Astrocyte (in vitro differentiated cells and primary cell): ENCODE measurements around the gene CBX2. TPM values are rescaled to one million over a fixed set of nuclear protein-coding genes. Genes with fewer than 3 reads are reported as not detected.

Experiments used
- DNase-seq: peaks from one replicate; pipeline ENCODE4 v3.0.0-alpha.2; 2010; ENCODE audit warnings: low read depth
- FAIRE-seq: peaks from 2 replicates; lab custom pipeline; 2011; peaks lifted over from hg19 to GRCh38; lab: Jason Lieb, UNC
- H2AFZ ChIP-seq: 2 replicates; pipeline ENCODE4 v1.6.0; 2012; ENCODE audit warnings: low read depth, low read length, inconsistent platforms
- H3K27ac ChIP-seq: 2 replicates; pipeline ENCODE4 v1.5.1; 2011; ENCODE audit warnings: low read depth, low read length, inconsistent platforms
- H3K27me3 ChIP-seq: 2 replicates; pipeline ENCODE4 v1.6.0; 2011; ENCODE audit warnings: low read length, inconsistent platforms; ENCODE audit not compliant: insufficient read depth
- H3K36me3 ChIP-seq: 2 replicates; pipeline ENCODE4 v1.5.1; 2011; ENCODE audit warnings: low read length, inconsistent platforms; ENCODE audit not compliant: insufficient read depth
- H3K4me1 ChIP-seq: 2 replicates; pipeline ENCODE4 v1.5.1; 2011; ENCODE audit warnings: low read length, inconsistent platforms; ENCODE audit not compliant: insufficient read depth
- H3K4me2 ChIP-seq: 2 replicates; pipeline ENCODE4 v1.6.0; 2012; ENCODE audit warnings: low read length, inconsistent platforms
- H3K4me3 ChIP-seq: 2 replicates; pipeline ENCODE4 v1.5.1; 2011; ENCODE audit warnings: low read depth, mild to moderate bottlenecking, low read length, inconsistent platforms; ENCODE audit not compliant: insufficient read depth
- H3K79me2 ChIP-seq: 2 replicates; pipeline ENCODE4 v1.6.0; 2012; ENCODE audit warnings: mild to moderate bottlenecking, low read length, inconsistent platforms; ENCODE audit not compliant: insufficient read depth
- H3K9ac ChIP-seq: 2 replicates; pipeline ENCODE4 v1.6.0; 2012; ENCODE audit warnings: mild to moderate bottlenecking, low read length, inconsistent platforms
- H3K9me3 ChIP-seq: 2 replicates; pipeline ENCODE4 v1.5.1; 2012; ENCODE audit warnings: low read depth, mild to moderate bottlenecking, low read length, inconsistent platforms; ENCODE audit not compliant: insufficient read depth
- H4K20me1 ChIP-seq: 2 replicates; pipeline ENCODE4 v1.6.0; 2012; ENCODE audit warnings: low read length, inconsistent platforms; ENCODE audit not compliant: insufficient read depth
- H3K27ac Mint-ChIP-seq: one replicate; pipeline ENCODE4 v1.8.0; 2021; ENCODE audit warnings: mild to moderate bottlenecking, mixed read lengths; ENCODE audit not compliant: unreplicated experiment
- H3K27me3 Mint-ChIP-seq: one replicate; pipeline ENCODE4 v1.8.0; 2021; ENCODE audit warnings: low read depth, mixed read lengths; ENCODE audit not compliant: unreplicated experiment
- H3K36me3 Mint-ChIP-seq: one replicate; pipeline ENCODE4 v1.8.0; 2021; ENCODE audit warnings: low read depth, mixed read lengths; ENCODE audit not compliant: unreplicated experiment
- H3K4me1 Mint-ChIP-seq: one replicate; pipeline ENCODE4 v1.8.0; 2021; ENCODE audit warnings: low read depth, mixed read lengths; ENCODE audit not compliant: unreplicated experiment
- H3K4me3 Mint-ChIP-seq: one replicate; pipeline ENCODE4 v1.8.0; 2021; ENCODE audit warnings: mild to moderate bottlenecking, moderate library complexity, mixed read lengths; ENCODE audit not compliant: unreplicated experiment
- H3K9me3 Mint-ChIP-seq: one replicate; pipeline ENCODE4 v1.8.0; 2021; ENCODE audit warnings: mild to moderate bottlenecking, mixed read lengths; ENCODE audit not compliant: unreplicated experiment
- EZH2 ChIP-seq: IDR thresholded peaks from 2 replicates; pipeline ENCODE4 v1.6.1; 2012; ENCODE audit warnings: mild to moderate bottlenecking, low read length, inconsistent platforms; ENCODE audit not compliant: insufficient read depth
- total RNA-seq: library from RNA; stranded (reverse); gene quantifications from 2 replicates; pipeline ENCODE4 v1.2.1, GENCODE V29; 2021
- TF ChIP-seq, protein P1 (sequence below): IDR thresholded peaks from 2 replicates; pipeline ENCODE4 v1.5.1; 2011; ENCODE audit warnings: low read depth, mild to moderate bottlenecking, inconsistent platforms, low read length, moderate library complexity; ENCODE audit not compliant: insufficient read depth

Gene CBX2
- total RNA-seq, 1 donor from 2014 or later = 6.7 TPM

DNA sequence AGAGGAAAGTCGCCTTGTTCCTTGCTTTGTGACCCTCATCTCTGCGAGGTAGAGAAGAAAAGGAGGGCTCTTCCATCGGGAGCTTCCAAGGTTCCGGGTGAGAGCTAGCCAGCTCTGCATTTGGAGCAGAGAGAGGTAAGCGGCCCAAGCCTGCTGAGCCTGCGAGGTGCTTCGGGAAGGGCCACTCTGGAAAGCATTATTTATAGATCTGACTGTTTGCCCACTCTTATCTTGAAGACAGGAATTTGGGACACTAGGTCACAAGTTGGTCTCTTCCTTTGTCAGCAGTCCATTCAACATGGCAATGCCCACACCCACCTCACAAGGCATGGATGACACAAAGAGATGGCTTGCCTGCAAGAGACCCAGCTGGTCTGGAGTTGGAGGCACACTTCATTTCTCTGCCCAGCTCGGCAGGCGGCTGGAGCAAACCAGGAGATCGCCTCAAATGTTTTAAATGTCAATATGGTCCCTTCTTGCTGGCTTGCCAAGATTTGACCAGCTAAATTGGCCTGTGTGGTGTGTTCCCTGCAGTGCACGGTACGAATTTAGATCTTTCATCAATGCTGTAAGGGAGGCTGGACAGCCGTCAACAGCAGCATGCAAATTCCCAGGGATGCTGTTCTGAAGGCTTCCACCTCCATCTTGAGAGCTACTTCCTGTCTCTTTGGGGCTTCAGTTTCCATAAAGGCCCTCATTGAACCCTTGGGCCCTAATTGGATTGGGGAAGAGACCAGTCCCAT is 41.8 kb downstream of the CBX2 start:
- Histone ChIP-seq H4K20me1 (no peaks in the 10 kb centered on the region), H3K27ac (no peak overlapping the region), H3K27me3 (peaks cover 39% of the 10 kb centered on the region), H3K4me2 (no peak overlapping the region), H3K4me1 (peaks cover 5% of the 10 kb centered on the region), H2AFZ (no peak overlapping the region), H3K4me3 (no peak overlapping the region), H3K79me2 (no peaks in the 10 kb centered on the region), H3K36me3 (no peaks in the 10 kb centered on the region), H3K9me3 (no peaks in the 10 kb centered on the region), H3K9ac (no peak overlapping the region)
- DNase-seq = no peak
- H3K36me3 Mint-ChIP-seq = peaks cover 2% of the 10 kb centered on the region
- no peaks in the 10 kb centered on the region for H3K4me1 Mint-ChIP-seq
- no peak for FAIRE-seq
- TF ChIP-seq, protein P1, sequence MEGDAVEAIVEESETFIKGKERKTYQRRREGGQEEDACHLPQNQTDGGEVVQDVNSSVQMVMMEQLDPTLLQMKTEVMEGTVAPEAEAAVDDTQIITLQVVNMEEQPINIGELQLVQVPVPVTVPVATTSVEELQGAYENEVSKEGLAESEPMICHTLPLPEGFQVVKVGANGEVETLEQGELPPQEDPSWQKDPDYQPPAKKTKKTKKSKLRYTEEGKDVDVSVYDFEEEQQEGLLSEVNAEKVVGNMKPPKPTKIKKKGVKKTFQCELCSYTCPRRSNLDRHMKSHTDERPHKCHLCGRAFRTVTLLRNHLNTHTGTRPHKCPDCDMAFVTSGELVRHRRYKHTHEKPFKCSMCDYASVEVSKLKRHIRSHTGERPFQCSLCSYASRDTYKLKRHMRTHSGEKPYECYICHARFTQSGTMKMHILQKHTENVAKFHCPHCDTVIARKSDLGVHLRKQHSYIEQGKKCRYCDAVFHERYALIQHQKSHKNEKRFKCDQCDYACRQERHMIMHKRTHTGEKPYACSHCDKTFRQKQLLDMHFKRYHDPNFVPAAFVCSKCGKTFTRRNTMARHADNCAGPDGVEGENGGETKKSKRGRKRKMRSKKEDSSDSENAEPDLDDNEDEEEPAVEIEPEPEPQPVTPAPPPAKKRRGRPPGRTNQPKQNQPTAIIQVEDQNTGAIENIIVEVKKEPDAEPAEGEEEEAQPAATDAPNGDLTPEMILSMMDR = no peak
- no peak for TF ChIP-seq EZH2
- peaks cover 12% of the 10 kb centered on the region for H3K9me3 Mint-ChIP-seq
- H3K27me3 Mint-ChIP-seq = peaks cover 77% of the 10 kb centered on the region
- H3K27ac Mint-ChIP-seq = no peak overlapping the region
- H3K4me3 Mint-ChIP-seq = no peak overlapping the region

DNA sequence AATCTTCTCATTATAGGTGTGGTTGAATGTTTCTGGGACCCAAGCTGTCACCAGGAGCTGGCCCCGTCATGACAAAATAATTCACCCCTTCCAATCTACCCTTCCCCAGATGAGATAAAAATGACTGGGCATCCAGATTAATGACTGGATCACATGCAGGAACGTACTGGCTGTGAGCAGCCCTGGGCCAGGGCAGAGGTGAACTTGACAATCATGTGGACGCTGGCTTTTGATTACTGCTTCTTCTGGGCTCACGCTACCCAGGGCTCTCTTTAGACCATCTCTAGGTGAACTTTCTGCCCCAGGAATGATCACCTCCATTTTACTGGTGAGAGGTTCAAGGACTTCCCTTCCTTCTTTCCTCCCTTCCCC is 43.0 kb downstream of the CBX2 start:
- Histone ChIP-seq H3K9ac (no peak overlapping the region), H3K4me2 (no peak overlapping the region), H3K4me1 (no peaks in the 10 kb centered on the region), H4K20me1 (no peaks in the 10 kb centered on the region), H3K27me3 (peaks cover 35% of the 10 kb centered on the region), H3K27ac (no peak overlapping the region), H3K36me3 (no peaks in the 10 kb centered on the region), H3K79me2 (no peaks in the 10 kb centered on the region), H3K9me3 (no peaks in the 10 kb centered on the region), H3K4me3 (no peak overlapping the region), H2AFZ (no peak overlapping the region)
- Mint-ChIP-seq H3K27ac (no peak overlapping the region), H3K4me1 (no peaks in the 10 kb centered on the region), H3K36me3 (peaks cover 2% of the 10 kb centered on the region), H3K27me3 (peaks cover 83% of the 10 kb centered on the region), H3K9me3 (peaks cover 11% of the 10 kb centered on the region), H3K4me3 (no peak overlapping the region)
- FAIRE-seq (no peak), DNase-seq (no peak)
- TF ChIP-seq, protein P1 = no peak
- no peak for TF ChIP-seq EZH2

DNA sequence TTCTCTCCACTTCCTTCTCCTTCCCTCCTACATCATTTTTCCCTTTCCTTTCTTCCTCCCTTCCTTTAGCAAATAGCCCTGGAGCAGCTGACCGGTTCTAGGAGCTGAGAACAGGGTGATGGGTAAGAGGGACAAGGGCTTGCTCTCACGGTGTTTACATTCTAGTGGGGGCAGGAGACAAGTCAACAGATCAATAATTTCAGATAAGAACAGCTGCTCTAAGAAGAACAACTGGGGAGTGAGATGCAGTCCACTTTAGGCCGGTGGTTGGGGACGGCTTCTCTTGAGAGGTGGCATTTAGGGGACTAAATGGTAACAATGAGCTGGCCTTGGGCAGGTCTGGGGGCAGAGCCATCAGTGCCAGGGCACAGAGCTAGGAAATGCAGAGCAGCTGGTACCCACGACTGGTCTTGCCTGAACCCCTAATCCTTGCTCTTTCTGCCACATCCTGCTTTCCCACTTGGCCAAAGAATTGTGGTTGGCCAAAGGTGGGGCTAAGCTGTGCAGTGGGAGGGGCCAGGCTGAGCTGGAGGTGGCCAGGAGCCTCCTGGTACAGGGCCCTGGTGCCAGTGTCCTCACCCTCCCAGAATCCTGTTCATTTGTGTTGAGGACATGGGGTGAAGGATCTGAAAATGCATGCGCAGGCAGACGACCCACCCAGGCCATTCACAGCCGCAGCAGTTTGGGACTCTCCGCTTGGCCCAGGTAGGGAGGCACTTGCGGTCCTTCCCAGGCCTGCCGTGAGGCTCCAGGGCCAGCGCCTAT is 43.6 kb downstream of the CBX2 start:
- no peak overlapping the region for H3K4me3 ChIP-seq
- H4K20me1 ChIP-seq = no peaks in the 10 kb centered on the region
- peaks cover 29% of the 10 kb centered on the region for H3K27me3 ChIP-seq
- no peak overlapping the region for H2AFZ ChIP-seq
- Mint-ChIP-seq H3K4me3 (no peak overlapping the region), H3K27me3 (peaks cover 83% of the 10 kb centered on the region), H3K4me1 (no peaks in the 10 kb centered on the region), H3K27ac (no peak overlapping the region), H3K36me3 (peaks cover 2% of the 10 kb centered on the region), H3K9me3 (peaks cover 9% of the 10 kb centered on the region)
- no peak overlapping the region for H3K27ac ChIP-seq
- H3K9me3 ChIP-seq = no peaks in the 10 kb centered on the region
- no peaks in the 10 kb centered on the region for H3K79me2 ChIP-seq
- H3K4me2 ChIP-seq = no peak overlapping the region
- TF ChIP-seq EZH2 = no peak
- TF ChIP-seq, protein P1 = no peak
- H3K4me1 ChIP-seq = no peaks in the 10 kb centered on the region
- H3K9ac ChIP-seq = no peak overlapping the region
- FAIRE-seq = no peak
- DNase-seq = no peak
- H3K36me3 ChIP-seq = no peaks in the 10 kb centered on the region
